SK-N-SH (cell line): ENCODE measurements around the gene PAFAH1B1. TPM values are rescaled to one million over a fixed set of nuclear protein-coding genes. Genes with fewer than 3 reads are reported as not detected.

Experiments used
- CTCF ChIA-PET: fragments of 300-600, 350-600 bp; formaldehyde crosslinking; extraction: SDS; loops from one replicate; lab custom pipeline; 2021; lab: Yijun Ruan, JAX
- POLR2A ChIA-PET: fragments of 350-600 bp; sonication (Branson Sonifier 250); formaldehyde crosslinking; extraction: SDS; loops from one replicate; lab custom pipeline; 2020; ENCODE audit warnings: antibody characterized with exemption, inconsistent platforms; lab: Yijun Ruan, JAX
- DNase-seq: peaks from one replicate; pipeline ENCODE4 v3.0.0; 2012
- H2AFZ ChIP-seq: fragments of 200-600 bp; sonication (generic); 2 replicates; pipeline ENCODE4 v1.8.1; 2016; ENCODE audit warnings: antibody characterized with exemption, mild to moderate bottlenecking, low read depth
- H3F3A ChIP-seq: fragments of 200-600 bp; sonication (generic); replicated peaks from 2 replicates; pipeline ENCODE3; 2016; ENCODE audit warnings: antibody characterized with exemption, mild to moderate bottlenecking; ENCODE audit not compliant: insufficient read depth
- H3K27ac ChIP-seq, 2 experiments: fragments of 200-500 bp in 1 of 2; fragments of 200-600 bp in 1 of 2; sonication (Bioruptor generic) in 1 of 2; sonication (generic), shearing (Covaris generic) in 1 of 2; 2 replicates each; pipeline versions ENCODE4 v1.5.1 to v1.6.1; 2014 to 2016; ENCODE audit warnings: low read depth in 2 of 2, inconsistent platforms in 1 of 2, low read length in 1 of 2, mild to moderate bottlenecking in 1 of 2, mixed read lengths in 1 of 2
- H3K27me3 ChIP-seq: fragments of 200-600 bp; sonication (generic), shearing (Covaris generic); 2 replicates; pipeline ENCODE4 v1.6.1; 2016; ENCODE audit warnings: mixed run types; ENCODE audit not compliant: insufficient read depth
- H3K36me3 ChIP-seq, 2 experiments: fragments of 200-500 bp in 1 of 2; fragments of 200-600 bp in 1 of 2; sonication (Bioruptor generic) in 1 of 2; sonication (generic) in 1 of 2; replicated peaks in 1 of 2; 2 replicates each; pipeline versions ENCODE3 to v1.5.1; 2014 to 2016; ENCODE audit warnings: low read length in 1 of 2, mild to moderate bottlenecking in 1 of 2; ENCODE audit not compliant: insufficient read depth in 2 of 2, control insufficient read depth in 1 of 2
- H3K4me1 ChIP-seq, 2 experiments: fragments of 200-500 bp in 1 of 2; fragments of 200-600 bp in 1 of 2; sonication (Bioruptor generic) in 1 of 2; sonication (generic), shearing (Covaris generic) in 1 of 2; 2 replicates each; pipeline versions ENCODE4 v1.5.1 to v1.6.1; 2014 to 2016; ENCODE audit warnings: low read depth in 1 of 2, low read length in 1 of 2, mixed run types in 1 of 2; ENCODE audit not compliant: insufficient read depth in 2 of 2, control insufficient read depth in 1 of 2
- H3K4me2 ChIP-seq: fragments of 200-600 bp; sonication (generic), shearing (Covaris generic); 2 replicates; pipeline ENCODE4 v1.6.1; 2017; ENCODE audit warnings: mixed run types
- H3K4me3 ChIP-seq, 2 experiments: fragments of 200-500 bp in 1 of 2; fragments of 200-600 bp in 1 of 2; sonication (Bioruptor generic) in 1 of 2; sonication (generic), shearing (Covaris generic) in 1 of 2; 2 replicates each; pipeline versions ENCODE4 v1.5.1 to v1.8.1; 2014 to 2016; ENCODE audit warnings: low read depth in 2 of 2, inconsistent platforms in 1 of 2, low read length in 1 of 2, mild to moderate bottlenecking in 1 of 2, mixed read lengths in 1 of 2, moderate library complexity in 1 of 2
- H3K79me2 ChIP-seq: fragments of 200-600 bp; sonication (generic); 2 replicates; pipeline ENCODE4 v1.8.1; 2017; ENCODE audit warnings: mild to moderate bottlenecking; ENCODE audit not compliant: insufficient read depth
- H3K9ac ChIP-seq: fragments of 200-600 bp; sonication (generic); 2 replicates; pipeline ENCODE4 v1.6.1; 2017; ENCODE audit warnings: mixed run types
- H3K9me2 ChIP-seq: fragments of 200-600 bp; sonication (generic); 2 replicates; pipeline ENCODE4 v1.6.1; 2017; ENCODE audit warnings: mixed run types
- H3K9me3 ChIP-seq: fragments of 200-600 bp; sonication (generic); 2 replicates; pipeline ENCODE4 v1.6.1; 2017; ENCODE audit warnings: mixed run types, mild to moderate bottlenecking, moderate library complexity
- H4K20me1 ChIP-seq: fragments of 200-600 bp; sonication (generic); 2 replicates; pipeline ENCODE4 v1.6.1; 2017; ENCODE audit warnings: mild to moderate bottlenecking, mixed run types; ENCODE audit not compliant: insufficient read depth
- CHD2 ChIP-seq: fragments of 150-350 bp; IDR thresholded peaks from 2 replicates; pipeline ENCODE4 v1.6.1; 2018; ENCODE audit warnings: low read length; ENCODE audit not compliant: partially characterized antibody
- EP300 ChIP-seq, 2 experiments: IDR thresholded peaks; 2 replicates each; pipeline versions ENCODE4 v1.4.0 to v1.6.1; 2012; ENCODE audit warnings: borderline replicate concordance in 1 of 2, low read depth in 1 of 2, low read length in 1 of 2
- EZH2phosphoT487 ChIP-seq: fragments of 200-600 bp; sonication (generic); IDR thresholded peaks from 2 replicates; pipeline ENCODE4 v1.6.1; 2017; ENCODE audit warnings: low read depth, mixed run types, mild to moderate bottlenecking, antibody characterized with exemption, moderate library complexity, borderline replicate concordance
- GABPA ChIP-seq: IDR thresholded peaks from 2 replicates; pipeline ENCODE4 v1.4.0; 2012; ENCODE audit warnings: low read depth, mild to moderate bottlenecking
- GATA2 ChIP-seq: sonication (generic); formaldehyde crosslinking; IDR thresholded peaks from 2 replicates; pipeline ENCODE4 v1.5.0; 2020; ENCODE audit warnings: mild to moderate bottlenecking, missing genetic modification reagents
- JUND ChIP-seq: IDR thresholded peaks from 2 replicates; pipeline ENCODE4 v1.4.0; 2012
- MXI1 ChIP-seq: IDR thresholded peaks from 2 replicates; pipeline ENCODE4 v1.6.1; 2012; ENCODE audit warnings: mild to moderate bottlenecking, low read depth, low read length, improper control_type of control experiment
- NFIC ChIP-seq: IDR thresholded peaks from 2 replicates; pipeline ENCODE4 v1.4.0; 2012; ENCODE audit warnings: borderline replicate concordance
- NRF1 ChIP-seq: IDR thresholded peaks from 2 replicates; pipeline ENCODE4 v1.6.1; 2012; ENCODE audit warnings: low read depth, mild to moderate bottlenecking, low read length
- RAD21 ChIP-seq: IDR thresholded peaks from 2 replicates; pipeline ENCODE4 v1.6.1; 2012; ENCODE audit warnings: mild to moderate bottlenecking, low read length
- RFX5 ChIP-seq: IDR thresholded peaks from 2 replicates; pipeline ENCODE4 v1.6.1; 2012; ENCODE audit warnings: mild to moderate bottlenecking, improper control_type of control experiment, low read length
- RXRA ChIP-seq: IDR thresholded peaks from 2 replicates; pipeline ENCODE4 v1.4.0; 2012; ENCODE audit warnings: low read depth, mild to moderate bottlenecking, borderline replicate concordance
- SIN3A ChIP-seq: IDR thresholded peaks from 2 replicates; pipeline ENCODE4 v1.6.1; 2012; ENCODE audit warnings: low read depth, mild to moderate bottlenecking, low read length, moderate library complexity, borderline replicate concordance
- SMC3 ChIP-seq: IDR thresholded peaks from 2 replicates; pipeline ENCODE4 v1.6.1; 2012; ENCODE audit warnings: low read depth, low read length, improper control_type of control experiment
- TEAD4 ChIP-seq: IDR thresholded peaks from 2 replicates; pipeline ENCODE4 v1.4.0; 2012; ENCODE audit warnings: mild to moderate bottlenecking, borderline replicate concordance; ENCODE audit not compliant: insufficient read depth
- YY1 ChIP-seq: IDR thresholded peaks from 2 replicates; pipeline ENCODE4 v1.4.0; 2012; ENCODE audit warnings: low read depth, mild to moderate bottlenecking
- WGBS: methylation state at CpG from one replicate; pipeline ENCODE4 v1.1.6; 2017; ENCODE audit warnings: low lambda C conversion rate; 5-methylcytosine and 5-hydroxymethylcytosine counted together
- polyA plus RNA-seq, 3 experiments: library from polyadenylated mRNA; depleted of rRNA; stranded (reverse); fragments of >200 nt; gene quantifications; 2 replicates each; pipeline ENCODE4 v1.2.3, GENCODE V29; 2012
- TF ChIP-seq, protein P1 (sequence below): IDR thresholded peaks from 2 replicates; pipeline ENCODE4 v1.6.1; 2012; ENCODE audit warnings: mild to moderate bottlenecking, low read depth, low read length, moderate library complexity
- TF ChIP-seq, protein P2 (sequence below): IDR thresholded peaks from 2 replicates; pipeline ENCODE4; 2012
- TF ChIP-seq, protein P3 (sequence below): fragments of 200-600 bp; sonication (generic); IDR thresholded peaks from 2 replicates; pipeline ENCODE4 v1.6.1; 2017; ENCODE audit warnings: antibody characterized with exemption, mild to moderate bottlenecking, moderate library complexity
- TF ChIP-seq, protein P4 (sequence below): IDR thresholded peaks from 2 replicates; pipeline ENCODE4 v1.4.0; 2012; ENCODE audit warnings: low read depth

PAFAH1B1 gene
- polyA plus RNA-seq, 1 of the 3 experiments (the other 2 are of a cell fraction): 37.3 TPM

DNA sequence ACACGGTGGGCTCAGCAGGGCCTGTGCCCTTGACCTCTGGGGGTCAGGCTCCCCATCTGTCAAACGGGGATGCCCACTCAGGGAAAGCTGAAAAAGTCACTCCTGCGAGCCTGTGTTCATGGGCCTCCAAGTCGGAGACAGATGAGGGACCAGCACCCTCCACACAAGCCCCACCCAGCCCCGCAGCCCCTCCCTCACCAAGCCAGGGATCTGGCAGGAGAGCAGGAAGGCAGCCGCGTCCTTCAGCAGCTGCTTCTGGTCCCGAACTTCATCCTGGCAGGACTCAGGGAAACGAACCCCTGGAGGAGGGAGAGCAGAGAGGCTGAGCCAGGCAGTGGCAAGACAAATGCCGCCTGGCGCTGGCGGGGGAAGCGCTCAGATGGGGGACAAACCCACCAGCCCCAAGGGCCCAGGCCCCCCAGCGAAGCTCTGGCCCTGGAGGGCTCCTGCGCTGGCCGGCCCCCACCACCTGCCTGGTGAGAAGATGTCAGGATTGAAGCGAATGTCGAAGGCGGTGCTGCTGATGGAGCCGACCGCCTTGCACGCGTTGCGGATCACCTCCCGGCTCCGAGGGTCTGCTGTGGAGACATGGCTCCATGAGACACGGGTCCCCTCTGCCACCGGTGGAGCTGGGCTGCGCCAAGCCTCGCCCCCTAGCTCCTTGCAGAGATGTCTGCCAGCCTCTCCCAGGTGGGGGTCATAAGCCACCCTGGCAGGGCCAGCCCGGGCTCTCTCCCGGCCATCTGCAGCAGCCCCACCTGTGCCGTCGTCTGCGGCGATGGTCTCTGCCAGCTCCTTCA is 102.7 kb downstream of the PAFAH1B1 start:
- Histone ChIP-seq H3F3A (no peaks in the 10 kb centered on the region), H3K36me3 (peaks cover 0 to 49% of the 10 kb centered on the region in 2 experiments), H3K9me2 (no peaks in the 10 kb centered on the region), H3K27ac (no peak overlapping the region), H3K27me3 (no peaks in the 10 kb centered on the region), H3K9ac (no peak overlapping the region), H2AFZ (no peak overlapping the region), H3K4me1 (no peaks in the 10 kb centered on the region), H3K4me2 (no peak overlapping the region), H3K79me2 (no peaks in the 10 kb centered on the region), H3K4me3 (no peak overlapping the region), H3K9me3 (no peaks in the 10 kb centered on the region), H4K20me1 (no peaks in the 10 kb centered on the region)
- TF ChIP-seq RAD21 (no peak), TEAD4 (no peak), SIN3A (no peak), EZH2phosphoT487 (no peak), SMC3 (no peak), RXRA (no peak), CHD2 (no peak), YY1 (no peak)
- TF ChIP-seq, protein P1, sequence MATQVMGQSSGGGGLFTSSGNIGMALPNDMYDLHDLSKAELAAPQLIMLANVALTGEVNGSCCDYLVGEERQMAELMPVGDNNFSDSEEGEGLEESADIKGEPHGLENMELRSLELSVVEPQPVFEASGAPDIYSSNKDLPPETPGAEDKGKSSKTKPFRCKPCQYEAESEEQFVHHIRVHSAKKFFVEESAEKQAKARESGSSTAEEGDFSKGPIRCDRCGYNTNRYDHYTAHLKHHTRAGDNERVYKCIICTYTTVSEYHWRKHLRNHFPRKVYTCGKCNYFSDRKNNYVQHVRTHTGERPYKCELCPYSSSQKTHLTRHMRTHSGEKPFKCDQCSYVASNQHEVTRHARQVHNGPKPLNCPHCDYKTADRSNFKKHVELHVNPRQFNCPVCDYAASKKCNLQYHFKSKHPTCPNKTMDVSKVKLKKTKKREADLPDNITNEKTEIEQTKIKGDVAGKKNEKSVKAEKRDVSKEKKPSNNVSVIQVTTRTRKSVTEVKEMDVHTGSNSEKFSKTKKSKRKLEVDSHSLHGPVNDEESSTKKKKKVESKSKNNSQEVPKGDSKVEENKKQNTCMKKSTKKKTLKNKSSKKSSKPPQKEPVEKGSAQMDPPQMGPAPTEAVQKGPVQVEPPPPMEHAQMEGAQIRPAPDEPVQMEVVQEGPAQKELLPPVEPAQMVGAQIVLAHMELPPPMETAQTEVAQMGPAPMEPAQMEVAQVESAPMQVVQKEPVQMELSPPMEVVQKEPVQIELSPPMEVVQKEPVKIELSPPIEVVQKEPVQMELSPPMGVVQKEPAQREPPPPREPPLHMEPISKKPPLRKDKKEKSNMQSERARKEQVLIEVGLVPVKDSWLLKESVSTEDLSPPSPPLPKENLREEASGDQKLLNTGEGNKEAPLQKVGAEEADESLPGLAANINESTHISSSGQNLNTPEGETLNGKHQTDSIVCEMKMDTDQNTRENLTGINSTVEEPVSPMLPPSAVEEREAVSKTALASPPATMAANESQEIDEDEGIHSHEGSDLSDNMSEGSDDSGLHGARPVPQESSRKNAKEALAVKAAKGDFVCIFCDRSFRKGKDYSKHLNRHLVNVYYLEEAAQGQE: no peak
- ChIA-PET CTCF (interaction anchor here (1.2 to 2.7 kb wide), 2 partner anchors 9 to 11 kb away, joined by 3 to 12 read pairs; no protein-coding TSS in a partner anchor), POLR2A (no interaction called here)
- 90% methylated on average over 16 of the region's 36 CpGs for WGBS
- DNase-seq: peak; percentile 32

DNA sequence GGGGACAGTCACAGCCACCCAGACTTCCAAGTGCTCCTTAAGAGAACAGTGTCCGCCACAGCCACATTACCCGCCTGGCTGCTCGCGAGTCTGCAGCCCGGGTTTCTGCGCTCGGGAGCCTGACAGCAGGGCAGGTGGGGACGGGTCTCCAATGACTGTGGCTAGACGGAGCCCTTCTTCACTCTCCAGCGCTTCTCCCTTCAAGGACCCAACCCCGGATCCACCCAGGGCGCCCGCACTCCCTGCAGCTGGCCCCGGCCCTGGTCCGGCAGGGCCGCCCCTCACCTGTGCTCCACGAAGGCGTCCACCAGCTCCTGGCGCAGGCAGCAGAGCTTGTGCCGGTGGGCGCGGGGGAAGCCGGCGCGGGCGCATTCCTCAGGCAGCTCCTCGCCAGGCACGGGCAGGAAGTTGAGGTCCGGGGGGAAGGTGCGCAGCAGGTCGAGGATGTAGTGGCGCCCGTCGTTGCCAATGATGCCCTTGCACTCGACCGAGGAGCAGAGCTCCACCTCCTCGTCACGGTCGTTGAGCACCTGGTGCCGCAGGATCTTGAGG is 104.2 kb downstream of the PAFAH1B1 start:
- Histone ChIP-seq H4K20me1 (no peaks in the 10 kb centered on the region), H3F3A (no peaks in the 10 kb centered on the region), H3K4me3 (no peak overlapping the region), H3K36me3 (peaks cover 3 to 58% of the 10 kb centered on the region in 2 experiments), H3K4me1 (no peaks in the 10 kb centered on the region), H3K4me2 (no peak overlapping the region), H3K27me3 (no peaks in the 10 kb centered on the region), H3K9me3 (no peaks in the 10 kb centered on the region), H2AFZ (no peak overlapping the region), H3K27ac (no peak overlapping the region), H3K9me2 (no peaks in the 10 kb centered on the region), H3K79me2 (no peaks in the 10 kb centered on the region), H3K9ac (no peak overlapping the region)
- POLR2A ChIA-PET: no interaction called here
- peak; percentile 36 for DNase-seq
- TF ChIP-seq MXI1: no peak
- TF ChIP-seq, protein P2, sequence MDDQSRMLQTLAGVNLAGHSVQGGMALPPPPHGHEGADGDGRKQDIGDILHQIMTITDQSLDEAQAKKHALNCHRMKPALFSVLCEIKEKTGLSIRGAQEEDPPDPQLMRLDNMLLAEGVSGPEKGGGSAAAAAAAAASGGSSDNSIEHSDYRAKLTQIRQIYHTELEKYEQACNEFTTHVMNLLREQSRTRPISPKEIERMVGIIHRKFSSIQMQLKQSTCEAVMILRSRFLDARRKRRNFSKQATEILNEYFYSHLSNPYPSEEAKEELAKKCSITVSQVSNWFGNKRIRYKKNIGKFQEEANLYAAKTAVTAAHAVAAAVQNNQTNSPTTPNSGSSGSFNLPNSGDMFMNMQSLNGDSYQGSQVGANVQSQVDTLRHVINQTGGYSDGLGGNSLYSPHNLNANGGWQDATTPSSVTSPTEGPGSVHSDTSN: no peak
- TF ChIP-seq EP300 (IDR thresholded peaks at IDR 0.05; ENCODE audit: borderline replicate concordance in 1 of 2, low read depth in 1 of 2, low read length in 1 of 2): no peak
- TF ChIP-seq JUND: no peak
- TF ChIP-seq GATA2 (CRISPR knock-in tag): no peak
- no peak for TF ChIP-seq NRF1
- TF ChIP-seq, protein P3, sequence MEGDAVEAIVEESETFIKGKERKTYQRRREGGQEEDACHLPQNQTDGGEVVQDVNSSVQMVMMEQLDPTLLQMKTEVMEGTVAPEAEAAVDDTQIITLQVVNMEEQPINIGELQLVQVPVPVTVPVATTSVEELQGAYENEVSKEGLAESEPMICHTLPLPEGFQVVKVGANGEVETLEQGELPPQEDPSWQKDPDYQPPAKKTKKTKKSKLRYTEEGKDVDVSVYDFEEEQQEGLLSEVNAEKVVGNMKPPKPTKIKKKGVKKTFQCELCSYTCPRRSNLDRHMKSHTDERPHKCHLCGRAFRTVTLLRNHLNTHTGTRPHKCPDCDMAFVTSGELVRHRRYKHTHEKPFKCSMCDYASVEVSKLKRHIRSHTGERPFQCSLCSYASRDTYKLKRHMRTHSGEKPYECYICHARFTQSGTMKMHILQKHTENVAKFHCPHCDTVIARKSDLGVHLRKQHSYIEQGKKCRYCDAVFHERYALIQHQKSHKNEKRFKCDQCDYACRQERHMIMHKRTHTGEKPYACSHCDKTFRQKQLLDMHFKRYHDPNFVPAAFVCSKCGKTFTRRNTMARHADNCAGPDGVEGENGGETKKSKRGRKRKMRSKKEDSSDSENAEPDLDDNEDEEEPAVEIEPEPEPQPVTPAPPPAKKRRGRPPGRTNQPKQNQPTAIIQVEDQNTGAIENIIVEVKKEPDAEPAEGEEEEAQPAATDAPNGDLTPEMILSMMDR: no peak
- TF ChIP-seq, protein P4, sequence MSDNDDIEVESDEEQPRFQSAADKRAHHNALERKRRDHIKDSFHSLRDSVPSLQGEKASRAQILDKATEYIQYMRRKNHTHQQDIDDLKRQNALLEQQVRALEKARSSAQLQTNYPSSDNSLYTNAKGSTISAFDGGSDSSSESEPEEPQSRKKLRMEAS: no peak
- no peak for TF ChIP-seq RFX5
- no peak for TF ChIP-seq NFIC
- no peak for TF ChIP-seq GABPA
- TF ChIP-seq TEAD4: no peak
- TF ChIP-seq RAD21: no peak
- CTCF ChIA-PET: interaction anchor here (2.7 kb wide), 1 partner anchor 10 kb away, joined by 12 read pairs; no protein-coding TSS in a partner anchor
- 97% methylated on average over 6 of the region's 40 CpGs for WGBS
